OCI-LY7 (cell line): ENCODE data around the gene HLA-DMA. TPM values are rescaled to one million over a fixed set of nuclear protein-coding genes. Genes with fewer than 3 reads are reported as not detected.

Source experiments
- BruUV-seq: library from RNA; stranded (reverse); fragments of 400-500 nt; replicated peaks from 2 replicates; lab custom pipeline; 2021; lab: Mats Ljungman, UMichigan
- CTCF ChIA-PET: fragments of 300-600 bp; sonication (Branson Sonifier 250); formaldehyde crosslinking; loops from one replicate; lab custom pipeline; 2022; ENCODE audit warnings: antibody characterized with exemption; ENCODE audit not compliant: unreplicated experiment; lab: Charles Lee
- POLR2A ChIA-PET: fragments of 300-600 bp; sonication (Branson Sonifier 250); formaldehyde crosslinking; loops from one replicate; lab custom pipeline; 2022; ENCODE audit warnings: antibody characterized with exemption; lab: Charles Lee
- DNase-seq: peaks from one replicate; pipeline ENCODE4 v3.0.0-alpha.2; 2015; ENCODE audit warnings: low spot score
- H2AFZ ChIP-seq: fragments of 200-600 bp; sonication (generic), shearing (Covaris generic); 2 replicates; pipeline ENCODE4 v1.6.1; 2014; ENCODE audit warnings: mild to moderate bottlenecking, antibody characterized with exemption, low read length, moderate library complexity
- H3K27ac ChIP-seq: fragments of 200-600 bp; sonication (generic); 2 replicates; pipeline ENCODE4 v1.5.1; 2014; ENCODE audit warnings: mixed run types, low read depth, mild to moderate bottlenecking, moderate library complexity, low read length, inconsistent platforms; ENCODE audit not compliant: poor library complexity, severe bottlenecking
- H3K36me3 ChIP-seq: fragments of 200-600 bp; sonication (generic); 2 replicates; pipeline ENCODE4 v1.6.1; 2014; ENCODE audit warnings: mild to moderate bottlenecking, antibody characterized with exemption, low read length, moderate library complexity, mixed read lengths; ENCODE audit not compliant: insufficient read depth
- H3K4me1 ChIP-seq: fragments of 200-600 bp; sonication (generic); 2 replicates; pipeline ENCODE4 v1.5.1; 2014; ENCODE audit warnings: mild to moderate bottlenecking, low read length; ENCODE audit not compliant: insufficient read depth, poor library complexity, severe bottlenecking
- H3K4me2 ChIP-seq: fragments of 200-600 bp; sonication (generic); 2 replicates; pipeline ENCODE4 v1.6.1; 2014; ENCODE audit warnings: mild to moderate bottlenecking, low read length
- H3K4me3 ChIP-seq: fragments of 200-600 bp; sonication (generic); 2 replicates; pipeline ENCODE4 v1.5.1; 2014; ENCODE audit warnings: mild to moderate bottlenecking, low read depth, low read length; ENCODE audit not compliant: poor library complexity, severe bottlenecking
- H3K79me2 ChIP-seq: fragments of 200-600 bp; sonication (generic); 2 replicates; pipeline ENCODE4 v1.6.1; 2016; ENCODE audit warnings: low read depth, mild to moderate bottlenecking, low read length, moderate library complexity, mixed read lengths; ENCODE audit not compliant: insufficient read depth
- H3K9me2 ChIP-seq: fragments of 200-600 bp; sonication (generic); 2 replicates; pipeline ENCODE4 v1.6.1; 2016; ENCODE audit warnings: mild to moderate bottlenecking, low read length, mixed read lengths; ENCODE audit not compliant: insufficient read depth
- H3K9me3 ChIP-seq: fragments of 200-600 bp; sonication (generic); 2 replicates; pipeline ENCODE4 v1.6.1; 2014; ENCODE audit warnings: mild to moderate bottlenecking, mixed run types, low read length, mixed read lengths
- H4K20me1 ChIP-seq: fragments of 200-600 bp; sonication (generic); 2 replicates; pipeline ENCODE4 v1.6.1; 2014; ENCODE audit warnings: mild to moderate bottlenecking, antibody characterized with exemption, low read length, moderate library complexity, mixed read lengths; ENCODE audit not compliant: insufficient read depth
- EZH2phosphoT487 ChIP-seq: fragments of 200-600 bp; sonication (generic); IDR thresholded peaks from 2 replicates; pipeline ENCODE4 v1.6.1; 2018; ENCODE audit warnings: low read depth, borderline replicate concordance, mild to moderate bottlenecking, mixed run types, antibody characterized with exemption, low read length, moderate library complexity, mixed read lengths
- intact Hi-C: fragments of 100-400 bp; cut with micrococcal nuclease; formaldehyde crosslinking; loops from one replicate; pipeline ENCODE4 v1.10.0; 2022; ENCODE audit not compliant: unreplicated experiment
- total RNA-seq, 2 experiments: library from RNA; depleted of rRNA in 1 of 2; stranded (reverse); fragments of >200 nt in 1 of 2; shearing (Covaris generic) in 1 of 2; gene quantifications; 2 replicates each; pipeline ENCODE4 v1.2.3, GENCODE V29; 2014 to 2022
- TF ChIP-seq, protein P1 (sequence below): fragments of 200-600 bp; sonication (generic); conservative IDR thresholded peaks from 2 replicates; pipeline ENCODE4 v1.5.1; 2014; ENCODE audit warnings: mild to moderate bottlenecking, antibody characterized with exemption, low read length, moderate library complexity, mixed read lengths

HLA-DMA gene
- total RNA-seq, 2 experiments from 2014 or later: 140 to 207 TPM

DNA sequence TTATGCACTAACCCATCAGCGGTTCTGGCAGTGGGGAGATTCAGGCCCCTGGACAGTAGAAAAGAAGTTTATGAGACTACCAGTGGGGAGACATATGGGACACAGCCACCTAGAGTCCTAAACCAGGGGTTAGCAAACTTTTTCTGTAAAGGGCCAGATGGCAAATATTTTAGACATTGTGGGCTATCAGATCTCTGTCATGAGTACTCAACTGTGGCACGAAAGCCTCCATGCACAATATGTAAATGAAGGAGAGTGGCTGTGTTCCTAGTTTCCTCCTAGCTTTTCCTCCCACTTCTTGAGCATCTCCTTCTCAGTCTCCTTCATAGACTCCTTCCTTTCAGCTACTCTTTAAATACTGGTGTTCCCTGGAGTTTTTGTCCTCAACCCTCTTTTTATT lies 3.3 kb upstream of the HLA-DMA start:
- peaks cover 41% of the 10 kb centered on the region for H3K4me1 ChIP-seq
- no peaks in the 10 kb centered on the region; the same call in 1 of the 2 replicates for H3K36me3 ChIP-seq
- ChIA-PET POLR2A (interaction anchor here (0.9 to 7.6 kb wide), 3 partner anchors 12 to 28 kb away, joined by 3 to 203 read pairs (median 5); partner anchors contain the start of gene BRD2), CTCF (no interaction called here)
- H3K27ac ChIP-seq: peak overlapping the region; percentile 74
- no peaks in the 10 kb centered on the region for H4K20me1 ChIP-seq
- peak overlapping the region; percentile 91 for H3K4me2 ChIP-seq
- intact Hi-C loops: no loop called here
- peaks cover 2% of the 10 kb centered on the region; the same call in 1 of the 2 replicates for H3K9me3 ChIP-seq
- H3K4me3 ChIP-seq: peak overlapping the region; percentile 27
- H3K9me2 ChIP-seq: no peaks in the 10 kb centered on the region
- peaks cover 22% of the 10 kb centered on the region for H3K79me2 ChIP-seq
- BruUV-seq: no TSS peak
- DNase-seq: peak; percentile 42
- TF ChIP-seq, protein P1, sequence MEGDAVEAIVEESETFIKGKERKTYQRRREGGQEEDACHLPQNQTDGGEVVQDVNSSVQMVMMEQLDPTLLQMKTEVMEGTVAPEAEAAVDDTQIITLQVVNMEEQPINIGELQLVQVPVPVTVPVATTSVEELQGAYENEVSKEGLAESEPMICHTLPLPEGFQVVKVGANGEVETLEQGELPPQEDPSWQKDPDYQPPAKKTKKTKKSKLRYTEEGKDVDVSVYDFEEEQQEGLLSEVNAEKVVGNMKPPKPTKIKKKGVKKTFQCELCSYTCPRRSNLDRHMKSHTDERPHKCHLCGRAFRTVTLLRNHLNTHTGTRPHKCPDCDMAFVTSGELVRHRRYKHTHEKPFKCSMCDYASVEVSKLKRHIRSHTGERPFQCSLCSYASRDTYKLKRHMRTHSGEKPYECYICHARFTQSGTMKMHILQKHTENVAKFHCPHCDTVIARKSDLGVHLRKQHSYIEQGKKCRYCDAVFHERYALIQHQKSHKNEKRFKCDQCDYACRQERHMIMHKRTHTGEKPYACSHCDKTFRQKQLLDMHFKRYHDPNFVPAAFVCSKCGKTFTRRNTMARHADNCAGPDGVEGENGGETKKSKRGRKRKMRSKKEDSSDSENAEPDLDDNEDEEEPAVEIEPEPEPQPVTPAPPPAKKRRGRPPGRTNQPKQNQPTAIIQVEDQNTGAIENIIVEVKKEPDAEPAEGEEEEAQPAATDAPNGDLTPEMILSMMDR: no peak
- no peak for TF ChIP-seq EZH2phosphoT487
- peak overlapping the region; percentile 4; the same call in 1 of the 2 replicates for H2AFZ ChIP-seq

DNA sequence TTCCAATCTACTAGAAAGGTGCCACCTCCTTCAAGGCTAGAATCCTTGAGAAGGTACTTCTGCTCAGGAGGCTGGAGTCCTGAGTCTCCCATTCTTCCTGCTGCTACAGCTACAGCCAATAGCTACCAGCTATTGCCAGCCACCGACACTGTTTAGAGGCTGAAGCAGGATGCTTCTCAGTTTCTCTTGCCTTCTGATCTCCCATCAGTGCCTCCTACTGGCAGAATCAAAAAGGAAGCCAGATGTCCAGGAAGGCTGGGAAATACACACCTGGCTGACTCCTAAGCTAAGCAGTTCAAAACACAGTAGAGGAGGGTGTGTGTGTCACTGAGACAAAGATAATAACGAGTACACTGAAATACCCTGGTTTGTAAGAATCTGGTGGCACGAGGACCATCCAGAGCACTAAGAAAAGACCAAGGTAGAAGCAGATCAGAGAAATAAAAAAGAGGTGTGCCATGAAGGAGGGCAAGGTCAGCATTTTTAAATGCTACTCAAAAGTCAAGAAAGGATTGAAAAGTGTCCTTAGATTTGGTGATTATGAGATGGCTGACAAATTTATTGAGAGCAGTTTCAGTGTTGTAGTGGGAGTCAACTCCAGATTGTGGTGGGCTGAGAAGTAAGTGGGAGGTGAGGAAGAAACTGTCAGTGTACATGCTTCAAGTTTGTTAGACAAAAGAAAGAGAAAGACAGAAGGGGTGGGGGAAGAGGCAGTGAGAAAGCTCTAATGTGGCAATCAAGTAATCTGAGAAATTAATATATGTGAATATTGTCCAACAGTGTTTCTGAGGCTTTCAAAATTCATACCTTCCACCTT lies 2.3 kb upstream of the HLA-DMA start:
- H3K9me2 ChIP-seq: no peaks in the 10 kb centered on the region
- peak overlapping the region; percentile 74 for H3K27ac ChIP-seq
- BruUV-seq: no TSS peak
- intact Hi-C loops: no loop called here
- peak overlapping the region; percentile 27 for H3K4me3 ChIP-seq
- peaks cover 50% of the 10 kb centered on the region for H3K4me1 ChIP-seq
- POLR2A ChIA-PET: interaction anchor here (0.6 to 7.6 kb wide), 13 partner anchors 8 to 1148 kb away, joined by 3 to 203 read pairs (median 4); partner anchors contain the start of genes BRD2, HLA-DMB and LSM2
- no peaks in the 10 kb centered on the region for H3K9me3 ChIP-seq
- CTCF ChIA-PET: interaction anchor here (0.7 to 3.8 kb wide), 6 partner anchors 15 to 100 kb away, joined by 3 to 23 read pairs (median 4); no protein-coding TSS in a partner anchor
- DNase-seq: peak; percentile 76
- no peaks in the 10 kb centered on the region for H4K20me1 ChIP-seq
- peak overlapping the region; percentile 33; the same call in 1 of the 2 replicates for H2AFZ ChIP-seq
- peaks cover 4% of the 10 kb centered on the region for H3K36me3 ChIP-seq
- peaks cover 26% of the 10 kb centered on the region for H3K79me2 ChIP-seq
- peak overlapping the region; percentile 91 for H3K4me2 ChIP-seq
- TF ChIP-seq, protein P1: peak; percentile 87
- TF ChIP-seq EZH2phosphoT487: no peak
